EH (cell line): ENCODE results near the gene AMZ1.
"Not testable (repeated sequence)": the region's sequence is repeated elsewhere in the genome, so short reads cannot be mapped to it uniquely, and the experiment has no call there.

Experiments used
- DNase-seq: peaks from one replicate; pipeline ENCODE4 v3.0.0-alpha.2; 2015; ENCODE audit warnings: low read depth

AMZ1 gene

GRCh38 chr7:2670171-2670570, 17.8 kb upstream of the AMZ1 start:
- DNase-seq = no peak

GRCh38 chr7:2670720-2671391, 17.1 kb upstream of the AMZ1 start:
- DNase-seq = peak; percentile 61

- not testable (repeated sequence) for DNase-seq
Measured at GRCh38 chr7:2673214-2673613, 14.8 kb upstream of the AMZ1 start.

GRCh38 chr7:2673934-2674333, 14.1 kb upstream of the AMZ1 start:
- DNase-seq = no peak

GRCh38 chr7:2675256-2675764, 12.7 kb upstream of the AMZ1 start:
- DNase-seq = no peak

GRCh38 chr7:2676576-2676975, 11.4 kb upstream of the AMZ1 start:
- not testable (repeated sequence) for DNase-seq

DNA sequence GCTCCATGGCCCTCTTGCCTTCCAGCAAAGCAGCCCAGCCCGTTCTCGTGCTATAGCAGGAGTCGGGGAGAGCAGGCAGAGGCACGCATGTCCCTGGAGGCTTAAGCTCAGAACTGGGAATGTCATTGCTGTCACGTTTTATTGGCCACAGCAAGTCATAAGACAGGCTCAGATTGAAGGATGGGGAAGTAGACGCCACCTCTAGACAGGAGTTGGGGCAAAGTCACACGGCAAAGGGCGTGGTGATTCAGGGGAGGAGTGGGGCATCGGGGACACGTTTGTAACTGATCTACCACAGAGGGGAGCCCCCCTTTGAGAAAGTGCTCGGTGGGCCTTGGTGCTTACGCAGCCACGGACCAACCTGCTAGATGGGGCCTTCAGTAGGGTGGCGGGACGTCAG, 9.5 kb upstream of the AMZ1 start:
- DNase-seq = not testable (repeated sequence)

GRCh38 chr7:2679135-2680127, 8.6 kb upstream of the AMZ1 start:
- not testable (repeated sequence) for DNase-seq

- DNase-seq = no peak
Measured at GRCh38 chr7:2680256-2680655, 7.7 kb upstream of the AMZ1 start.

DNA sequence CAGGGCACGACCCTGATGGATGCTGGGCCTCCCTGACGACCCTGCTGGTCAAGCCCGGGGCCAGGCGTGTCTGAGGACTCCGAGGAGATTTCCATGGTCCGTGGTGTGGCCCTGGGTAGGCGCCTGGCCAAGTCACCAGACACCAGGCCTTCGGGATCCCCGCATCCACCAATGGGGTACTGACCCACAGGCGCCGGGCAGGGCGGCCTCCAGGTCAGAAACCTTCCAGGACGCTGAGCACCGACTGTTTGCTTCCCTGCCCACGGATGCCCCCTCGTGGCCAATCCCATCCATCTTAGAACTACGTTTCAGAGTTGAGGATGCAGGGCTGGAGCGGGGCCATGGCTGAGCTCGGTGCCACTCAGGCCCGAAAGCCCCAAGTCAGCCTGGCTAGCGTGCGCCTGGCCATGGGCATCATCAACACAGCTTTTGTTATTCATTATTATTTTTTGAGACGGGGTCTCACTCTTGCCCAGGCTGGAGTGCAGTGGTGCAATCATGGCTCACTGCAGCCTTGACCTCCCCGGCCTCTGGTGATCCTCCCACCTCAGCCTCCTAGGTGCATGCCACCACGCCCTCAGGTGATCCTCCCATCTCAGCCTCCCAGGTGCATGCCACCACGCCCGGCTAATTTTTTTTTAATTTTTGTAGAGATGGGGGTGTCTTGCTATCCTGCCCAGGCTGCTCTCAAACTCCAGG, 7.1 kb upstream of the AMZ1 start:
- DNase-seq = peak; percentile 76

DNA sequence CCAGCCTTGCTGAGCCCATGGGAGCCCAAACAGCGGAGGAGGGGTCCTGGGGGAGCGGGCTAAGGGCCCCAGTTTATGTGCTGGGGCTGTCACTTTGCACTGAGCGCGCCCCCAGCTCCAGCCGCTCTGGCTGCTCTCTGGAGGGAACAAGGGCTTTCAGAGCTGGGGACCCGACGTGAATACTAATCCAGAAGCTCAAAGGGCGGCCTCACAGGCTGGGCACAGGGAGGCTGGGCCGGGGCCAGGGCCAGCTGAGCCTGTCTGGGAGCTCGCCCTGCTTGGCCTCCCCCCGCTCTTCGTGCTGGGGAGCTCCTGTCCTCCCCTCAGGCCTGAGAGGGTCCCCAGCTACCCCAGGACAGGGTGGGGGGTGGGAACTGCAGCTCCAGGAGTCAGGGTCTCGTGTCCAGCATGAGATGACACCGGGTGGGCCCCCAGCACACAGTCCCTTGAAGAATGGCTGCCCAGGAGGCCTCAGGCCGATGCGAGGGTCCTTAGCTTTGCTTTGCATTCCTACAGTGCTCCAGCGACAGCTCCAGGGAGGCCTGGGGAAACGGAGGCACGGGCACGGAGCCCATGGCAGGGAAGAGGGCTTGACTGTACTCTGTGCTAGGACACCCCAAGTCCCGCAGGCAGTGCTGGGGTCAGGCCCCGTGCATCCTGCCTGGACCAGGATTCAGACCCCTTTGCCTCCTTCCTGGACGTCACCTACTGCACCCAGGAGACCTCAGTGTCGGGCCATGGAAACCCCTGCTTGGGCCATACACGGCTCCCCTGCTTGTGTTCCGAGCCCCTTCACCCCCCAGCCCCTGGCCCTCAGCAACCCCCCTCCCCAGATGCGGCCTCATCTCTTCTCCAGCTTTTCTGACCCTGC, 5.8 kb upstream of the AMZ1 start:
- no peak for DNase-seq

- DNase-seq = no peak
Measured at GRCh38 chr7:2684501-2684900, 3.5 kb upstream of the AMZ1 start.

- DNase-seq = no peak
Measured at GRCh38 chr7:2686101-2686500, 1.9 kb upstream of the AMZ1 start.

- DNase-seq = peak; percentile 88
Measured at GRCh38 chr7:2687338-2687869, 598 bp upstream of the AMZ1 start.

- peak; percentile 37 for DNase-seq
Measured at GRCh38 chr7:2688409-2689342, 674 bp downstream of the AMZ1 start.

GRCh38 chr7:2689343-2689847, 1.4 kb downstream of the AMZ1 start:
- no peak for DNase-seq

GRCh38 chr7:2689951-2690705, 2.1 kb downstream of the AMZ1 start:
- DNase-seq = peak; percentile 82

DNA sequence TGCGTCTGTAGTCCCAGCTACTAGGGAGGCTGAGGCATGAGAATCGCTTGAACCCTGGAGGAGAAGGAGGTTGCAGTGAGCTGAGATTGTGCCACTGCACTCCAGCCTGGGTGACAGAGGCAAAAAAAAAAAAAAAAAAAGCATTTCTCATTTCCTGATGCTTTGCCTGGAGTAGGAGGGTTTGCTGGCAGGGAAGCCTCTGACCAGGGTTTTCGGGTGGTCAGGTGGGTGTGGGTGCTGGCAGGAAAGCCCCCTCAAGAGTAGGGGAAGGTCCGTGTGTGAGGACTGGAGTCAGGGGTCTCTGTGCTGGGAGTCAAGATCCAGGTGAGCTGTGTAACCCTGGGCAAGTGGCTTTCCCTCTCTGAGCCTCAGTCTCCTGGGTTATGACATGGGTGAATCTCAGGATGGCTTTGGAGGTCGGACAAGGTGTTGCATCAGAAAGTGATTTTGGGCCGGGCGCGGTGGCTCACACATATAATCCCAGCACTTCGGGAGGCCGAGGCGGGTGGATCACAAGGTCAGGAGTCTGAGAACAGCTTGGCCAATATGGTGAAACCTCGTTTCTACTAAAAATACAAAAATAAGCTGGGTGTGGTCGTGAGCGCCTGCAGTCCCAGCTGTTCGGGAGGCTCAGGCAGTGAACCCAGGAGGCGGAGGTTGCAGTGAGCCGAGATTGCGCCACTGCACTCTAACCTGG, 3.2 kb downstream of the AMZ1 start:
- DNase-seq = no peak
